AG04450 (cell line): ENCODE measurements around the gene OR9I1. TPM values are rescaled to one million over a fixed set of nuclear protein-coding genes. Genes with fewer than 3 reads are reported as not detected.

Source experiments
- CTCF ChIA-PET: fragments of 300-600, 350-600 bp; formaldehyde crosslinking; extraction: SDS; loops from one replicate; lab custom pipeline; 2022; ENCODE audit warnings: antibody characterized with exemption, inconsistent platforms; lab: Charles Lee
- POLR2A ChIA-PET: fragments of 350-600 bp; formaldehyde crosslinking; extraction: SDS; loops from one replicate; lab custom pipeline; 2021; ENCODE audit warnings: antibody characterized with exemption, inconsistent platforms; lab: Yijun Ruan, JAX
- DNase-seq: peaks from one replicate; pipeline ENCODE4 v3.0.0-alpha.2; 2011; ENCODE audit warnings: low read depth, low spot score
- H3K27ac ChIP-seq: one replicate; pipeline ENCODE4 v1.5.1; 2012; ENCODE audit warnings: low read depth, low read length, control low read depth
- H3K27me3 ChIP-seq: one replicate; pipeline ENCODE4 v1.6.0; 2012; ENCODE audit warnings: low read length; ENCODE audit not compliant: control insufficient read depth, insufficient read depth
- H3K4me3 ChIP-seq: 2 replicates; pipeline ENCODE4 v1.5.1; 2011; ENCODE audit warnings: mild to moderate bottlenecking, low read depth, low read length, control low read depth
- H3K9me3 ChIP-seq: 2 replicates; pipeline ENCODE4 v1.5.1; 2012; ENCODE audit warnings: low read length; ENCODE audit not compliant: control insufficient read depth, insufficient read depth
- CTCF ChIP-seq: IDR thresholded peaks from 2 replicates; pipeline ENCODE4 v1.5.1; 2011; ENCODE audit warnings: low read depth, low read length, control low read depth, inconsistent platforms
- polyA plus RNA-seq: library from polyadenylated mRNA; depleted of rRNA; stranded (reverse); fragments of >200 nt; gene quantifications from 2 replicates; pipeline ENCODE4 v1.2.3, GENCODE V29; 2011; rRNA removed

Gene OR9I1
- polyA plus RNA-seq, 1 experiment: not detected

DNA sequence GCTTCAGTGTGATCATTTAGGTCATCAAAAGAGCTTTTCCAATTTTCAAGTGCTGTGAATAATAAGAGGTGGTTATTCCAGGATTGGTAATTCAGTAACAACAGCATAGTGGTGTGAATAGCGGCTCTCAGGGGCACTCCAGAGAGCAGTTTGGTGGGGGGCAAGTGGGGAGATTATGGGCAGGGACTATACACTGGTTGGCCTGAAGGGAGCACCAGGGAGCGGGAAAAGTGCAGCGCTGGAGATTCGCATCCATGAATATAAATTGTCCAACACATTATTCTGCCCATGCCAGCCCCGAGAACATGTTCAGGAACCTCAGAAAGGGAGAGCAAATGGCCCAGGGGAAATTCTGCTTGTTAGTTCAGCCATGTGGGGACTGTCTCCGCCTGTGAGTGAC lies 56.7 kb downstream of the OR9I1 start:
- no peak for DNase-seq
- TF ChIP-seq CTCF: no peak
- Histone ChIP-seq H3K4me3 (no peak overlapping the region), H3K9me3 (no peaks in the 10 kb centered on the region), H3K27me3 (no peaks in the 10 kb centered on the region), H3K27ac (no peak overlapping the region)
- ChIA-PET POLR2A (no interaction called here), CTCF (interaction anchor here (1.4 kb wide), 1 partner anchor 9 kb away, joined by 5 read pairs; no protein-coding TSS in a partner anchor)

DNA sequence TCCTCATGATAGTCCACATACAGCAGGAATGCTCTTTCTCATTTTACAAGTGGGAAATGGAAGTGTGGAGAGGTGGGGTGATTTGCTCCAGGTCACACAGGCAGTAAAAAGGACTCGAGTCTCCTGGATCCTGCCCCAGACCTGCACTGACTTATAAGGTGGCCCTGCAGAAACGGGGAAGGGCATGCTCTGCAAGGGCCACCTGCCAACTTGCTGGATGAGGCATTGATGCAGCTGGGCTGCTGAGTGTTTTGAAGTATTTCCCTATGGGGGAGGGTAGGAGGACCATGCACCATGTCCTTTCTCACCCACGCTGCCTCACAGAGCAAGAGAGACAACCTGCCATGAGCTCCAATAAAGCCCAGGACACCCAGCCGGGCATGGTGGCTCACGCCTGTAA lies 57.6 kb downstream of the OR9I1 start:
- no peak for DNase-seq
- no peak for TF ChIP-seq CTCF
- no peaks in the 10 kb centered on the region for H3K27me3 ChIP-seq
- no peaks in the 10 kb centered on the region for H3K9me3 ChIP-seq
- H3K27ac ChIP-seq: no peak overlapping the region
- H3K4me3 ChIP-seq: no peak overlapping the region
- ChIA-PET CTCF (interaction anchor here (0.7 to 1.4 kb wide), 2 partner anchors 8 to 1110 kb away, joined by 4 to 5 read pairs; no protein-coding TSS in a partner anchor), POLR2A (no interaction called here)

Other genes with a start within 250 kb of the OR9I1 start
- not detected in 2 replicates for gene OR9Q1, start 101.6 kb downstream of the OR9I1 start, polyA plus RNA-seq
- not detected in 2 replicates for gene OR6Q1, start 94.6 kb downstream of the OR9I1 start, polyA plus RNA-seq
- gene OR9Q2, start 63.5 kb upstream of the OR9I1 start, polyA plus RNA-seq: not detected in 2 replicates
- gene OR1S2, start 78.6 kb upstream of the OR9I1 start, polyA plus RNA-seq: not detected in 2 replicates
- gene OR1S1, start 87.2 kb upstream of the OR9I1 start, polyA plus RNA-seq: not detected in 2 replicates
- 0.12 and 0.17 TPM in 2 replicates for gene OR10Q1, start 103.4 kb upstream of the OR9I1 start, polyA plus RNA-seq
- gene OR10W1, start 142.7 kb upstream of the OR9I1 start, polyA plus RNA-seq: not detected in 2 replicates
- gene OR5B17, start 233.5 kb upstream of the OR9I1 start, polyA plus RNA-seq: not detected in 2 replicates